ENCODE measurements around the gene ATF7.

- TF ChIP-seq EZH2 (IDR thresholded peaks at IDR 0.05) (no peak), POLR2AphosphoS5 (IDR thresholded peaks at IDR 0.05; ENCODE audit: borderline replicate concordance, low read depth, low read length) (no peak), FOXP2 (optimal IDR thresholded peaks at IDR 0.05; ENCODE audit: control extremely low read depth, extremely low read length, insufficient read depth) (no peak)
Observed at GRCh38 chr12:53603804-53604203, 22.4 kb downstream of the ATF7 start.
